Tibial nerve (tissue), 4 donors: Measurements from ENCODE around the gene LAIR2. TPM values are rescaled to one million over a fixed set of nuclear protein-coding genes. Genes with fewer than 3 reads are reported as not detected.

Source experiments
- DNase-seq, 2 donors: peaks; one replicate each; pipeline ENCODE4 v3.0.0-alpha.2; 2019; ENCODE audit warnings: low spot score in 2 of 2
- H3K27ac ChIP-seq, 4 donors: fragments of 200-600 bp; sonication (generic) in 3 of 4; one replicate each; pipeline ENCODE4 v1.5.1; 2017 to 2019; ENCODE audit warnings: mild to moderate bottlenecking in 1 of 4
- H3K27me3 ChIP-seq, 2 donors: fragments of 200-600 bp; sonication (generic) in 1 of 2; one replicate each; pipeline versions ENCODE4 v1.5.1 to v1.6.0; 2017 to 2019
- H3K36me3 ChIP-seq, 3 donors: fragments of 200-600 bp; sonication (generic); one replicate each; pipeline ENCODE4 v1.5.1; 2018 to 2019
- H3K4me1 ChIP-seq, 4 donors: fragments of 200-600 bp; sonication (generic) in 3 of 4; one replicate each; pipeline ENCODE4 v1.5.1; 2017 to 2019
- H3K4me3 ChIP-seq, 4 donors: fragments of 200-600 bp; sonication (generic) in 3 of 4; one replicate each; pipeline ENCODE4 v1.5.1; 2017 to 2019; ENCODE audit warnings: mild to moderate bottlenecking in 1 of 4, moderate library complexity in 1 of 4
- H3K9me3 ChIP-seq, 4 donors: fragments of 200-600 bp; sonication (generic) in 3 of 4; one replicate each; pipeline ENCODE4 v1.5.1; 2017 to 2019
- CTCF ChIP-seq, 5 experiments: fragments of 200-600 bp in 3 of 5; fragments of 450-650 bp in 2 of 5; sonication (generic) in 3 of 5; IDR thresholded peaks; one replicate each; pipeline ENCODE4 v1.5.1; 2016 to 2019; ENCODE audit warnings: antibody characterized with exemption in 5 of 5, mild to moderate bottlenecking in 3 of 5, moderate library complexity in 2 of 5
- EP300 ChIP-seq, 2 donors: sonication (generic); formaldehyde crosslinking; IDR thresholded peaks; one replicate each; pipeline ENCODE4 v1.6.1; 2017; ENCODE audit warnings: antibody characterized with exemption in 2 of 2, mild to moderate bottlenecking in 1 of 2
- POLR2A ChIP-seq, 2 donors: fragments of 450-650 bp; IDR thresholded peaks; one replicate each; pipeline ENCODE4 v1.6.1; 2017; ENCODE audit warnings: antibody characterized with exemption in 2 of 2, mild to moderate bottlenecking in 2 of 2, moderate library complexity in 2 of 2
- WGBS, 2 donors: methylation state at CpG; one replicate each; pipeline ENCODE4 v1.1.5; 2018; 5-methylcytosine and 5-hydroxymethylcytosine counted together
- total RNA-seq, 4 donors: library from RNA; depleted of rRNA; stranded (reverse); fragments of >200 nt; gene quantifications; one replicate each; pipeline ENCODE4 v1.1.0, GENCODE V29; 2016

Gene LAIR2
- total RNA-seq, 4 donors from 2014 or later = not detected

DNA sequence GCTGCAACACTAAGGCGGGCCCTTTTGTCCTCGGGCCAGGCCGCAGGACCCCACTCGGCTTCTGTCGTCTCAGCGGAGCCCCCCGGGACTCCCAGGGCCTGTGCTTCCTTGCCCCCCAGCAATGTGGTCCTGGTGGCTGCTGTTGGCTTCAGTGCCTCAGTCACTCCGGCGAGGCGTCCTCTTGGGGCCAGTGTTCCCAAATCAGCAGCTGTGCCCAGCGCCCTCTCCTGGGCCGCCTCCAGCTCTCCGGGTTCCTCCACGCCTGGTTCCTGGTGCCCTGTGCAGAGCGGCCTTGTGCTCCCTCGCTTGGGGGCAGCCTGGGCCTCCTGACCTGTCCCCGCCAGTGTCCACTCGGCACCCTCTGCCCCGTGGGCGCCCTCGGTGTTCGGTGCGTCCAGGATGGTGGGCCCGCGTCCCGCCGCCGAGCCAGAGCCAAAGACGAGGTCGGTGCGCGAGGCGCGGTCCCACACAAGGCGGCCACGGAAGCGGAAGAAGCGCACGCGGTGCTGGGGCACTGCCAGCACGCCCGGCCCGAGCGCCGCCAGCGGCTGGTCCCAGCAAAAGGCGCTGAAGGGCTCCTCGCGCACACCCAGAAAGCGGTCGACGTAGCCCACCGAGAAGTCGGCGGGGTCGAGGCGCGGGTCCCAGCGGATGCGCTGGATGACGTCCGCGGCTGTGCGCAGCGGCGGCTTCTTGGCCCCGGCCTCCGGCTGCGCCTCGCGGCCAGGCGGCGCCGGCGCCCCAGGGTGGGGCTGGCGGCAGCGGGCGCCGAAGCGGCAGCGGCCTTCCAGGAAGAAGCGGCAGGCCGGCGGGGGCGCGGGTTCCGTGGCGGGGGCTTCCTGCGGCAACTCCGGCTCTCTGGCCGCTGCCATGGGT, 39.7 kb upstream of the LAIR2 start:
- 0 to 5% methylated on average over 6 to 66 of the region's 91 CpGs for WGBS, 2 donors
- peaks cover 0 to 45% (median 25%) of the 10 kb centered on the region in 3 donors for H3K36me3 ChIP-seq
- peak overlapping the region; percentile 90 to 96 (median 95) for H3K27ac ChIP-seq
- peak overlapping the region; percentile 59 to 73 (median 72) for H3K4me3 ChIP-seq
- TF ChIP-seq CTCF (IDR thresholded peaks at IDR 0.05) (peak in 2 of 5 experiments; percentile 13 to 49), POLR2A (IDR thresholded peaks at IDR 0.05) (no peak), EP300 (IDR thresholded peaks at IDR 0.05) (peak in 1 of 2 donors; percentile 69)
- H3K9me3 ChIP-seq = no peaks in the 10 kb centered on the region
- H3K27me3 ChIP-seq = no peaks in the 10 kb centered on the region
- H3K4me1 ChIP-seq = peaks cover 0 to 78% (median 15%) of the 10 kb centered on the region in 4 donors
- peak; percentile 32 to 35 for DNase-seq

- Histone ChIP-seq H3K27ac (peak within 1 kb of the TSS; percentile 90 to 96 (median 95)), H3K9me3 (no peaks in the 10 kb centered on the region), H3K27me3 (no peaks in the 10 kb centered on the region), H3K4me1 (peaks cover 0 to 77% (median 15%) of the 10 kb centered on the region in 4 donors), H3K4me3 (peak within 1 kb of the TSS; percentile 59 to 73 (median 72)), H3K36me3 (peaks cover 0 to 38% (median 18%) of the 10 kb centered on the region in 3 donors)
- DNase-seq = peak; percentile 100
- 1% methylated on average over 11 to 32 of the region's 41 CpGs for WGBS, 2 donors
- TF ChIP-seq CTCF (IDR thresholded peaks at IDR 0.05) (no peak), EP300 (IDR thresholded peaks at IDR 0.05) (peak; percentile 52 to 97), POLR2A (IDR thresholded peaks at IDR 0.05) (peak; percentile 79 to 92)
Observed at GRCh38 chr19:54463531-54464043, 39.0 kb upstream of the LAIR2 start, which contains the start of gene LENG9. Gene LENG9 (minus strand): TSS chr19:54463778. CDS start chr19:54463526, 252 bp downstream.

- Histone ChIP-seq H3K27ac (peak overlapping the region; percentile 90 to 96 (median 95)), H3K4me1 (peaks cover 0 to 77% (median 15%) of the 10 kb centered on the region in 4 donors), H3K4me3 (peak overlapping the region; percentile 46 to 73 (median 72)), H3K36me3 (peaks cover 0 to 33% (median 17%) of the 10 kb centered on the region in 3 donors), H3K9me3 (no peaks in the 10 kb centered on the region), H3K27me3 (no peaks in the 10 kb centered on the region)
- TF ChIP-seq CTCF (IDR thresholded peaks at IDR 0.05) (no peak), POLR2A (IDR thresholded peaks at IDR 0.05) (no peak), EP300 (IDR thresholded peaks at IDR 0.05) (no peak)
- peak; percentile 67 to 72 for DNase-seq
- 1% methylated on average over 26 of the region's 26 CpGs for WGBS, 2 donors
Observed at GRCh38 chr19:54464044-54464629, 38.5 kb upstream of the LAIR2 start.

GRCh38 chr19:54464630-54465425, 37.8 kb upstream of the LAIR2 start:
- H3K27ac ChIP-seq = peak overlapping the region; percentile 90 to 96 (median 95)
- no peaks in the 10 kb centered on the region for H3K9me3 ChIP-seq
- 13 to 15% methylated on average over 42 to 81 of the region's 87 CpGs for WGBS, 2 donors
- peak overlapping the region; percentile 46 to 73 (median 72) for H3K4me3 ChIP-seq
- peaks cover 0 to 77% (median 19%) of the 10 kb centered on the region in 4 donors for H3K4me1 ChIP-seq
- TF ChIP-seq POLR2A (IDR thresholded peaks at IDR 0.05) (peak; percentile 25 to 50), EP300 (IDR thresholded peaks at IDR 0.05) (peak; percentile 55 to 81), CTCF (IDR thresholded peaks at IDR 0.05) (peak in 2 of 5 experiments; percentile 45 to 51)
- peaks cover 0 to 26% (median 15%) of the 10 kb centered on the region in 3 donors for H3K36me3 ChIP-seq
- no peaks in the 10 kb centered on the region for H3K27me3 ChIP-seq
- DNase-seq = peak; percentile 76 to 82
